ENCODE data around the gene SPDYA. TPM values are rescaled to one million over a fixed set of nuclear protein-coding genes. Genes with fewer than 3 reads are reported as not detected.
"Not testable (repeated sequence)": the region's sequence is repeated elsewhere in the genome, so short reads cannot be mapped to it uniquely, and the experiment has no call there.

Gene SPDYA
- 1 to 10 TPM; 2.6 to 5.7 (median 4.0) TPM for polyA plus RNA-seq (ENCODE audit: insufficient read depth in 1 of 5, insufficient read length in 5 of 5, low replicate concordance in 1 of 5)
- long read RNA-seq, donor 1, result 0 reads
- long read RNA-seq, donor 2, result 0 reads
- long read RNA-seq, donor 3, partial matches to known transcripts, result 56 of 75 reads
- long read RNA-seq, donor 3, other reads (novel, unspliced or antisense), result 19 of 75 reads
- long read RNA-seq, donor 4, partial matches to known transcripts, result 0 of 6 reads
- long read RNA-seq, donor 4, other reads (novel, unspliced or antisense), result 6 of 6 reads
- long read RNA-seq, donor 5, result 0 reads
- long read RNA-seq, donor 6, partial matches to known transcripts, result 14 of 32 reads
- long read RNA-seq, donor 6, other reads (novel, unspliced or antisense), result 18 of 32 reads
- long read RNA-seq, donor 7, result 0 reads
- long read RNA-seq, donor 8, partial matches to known transcripts, result 0 of 5 reads
- long read RNA-seq, donor 8, other reads (novel, unspliced or antisense), result 5 of 5 reads

DNA sequence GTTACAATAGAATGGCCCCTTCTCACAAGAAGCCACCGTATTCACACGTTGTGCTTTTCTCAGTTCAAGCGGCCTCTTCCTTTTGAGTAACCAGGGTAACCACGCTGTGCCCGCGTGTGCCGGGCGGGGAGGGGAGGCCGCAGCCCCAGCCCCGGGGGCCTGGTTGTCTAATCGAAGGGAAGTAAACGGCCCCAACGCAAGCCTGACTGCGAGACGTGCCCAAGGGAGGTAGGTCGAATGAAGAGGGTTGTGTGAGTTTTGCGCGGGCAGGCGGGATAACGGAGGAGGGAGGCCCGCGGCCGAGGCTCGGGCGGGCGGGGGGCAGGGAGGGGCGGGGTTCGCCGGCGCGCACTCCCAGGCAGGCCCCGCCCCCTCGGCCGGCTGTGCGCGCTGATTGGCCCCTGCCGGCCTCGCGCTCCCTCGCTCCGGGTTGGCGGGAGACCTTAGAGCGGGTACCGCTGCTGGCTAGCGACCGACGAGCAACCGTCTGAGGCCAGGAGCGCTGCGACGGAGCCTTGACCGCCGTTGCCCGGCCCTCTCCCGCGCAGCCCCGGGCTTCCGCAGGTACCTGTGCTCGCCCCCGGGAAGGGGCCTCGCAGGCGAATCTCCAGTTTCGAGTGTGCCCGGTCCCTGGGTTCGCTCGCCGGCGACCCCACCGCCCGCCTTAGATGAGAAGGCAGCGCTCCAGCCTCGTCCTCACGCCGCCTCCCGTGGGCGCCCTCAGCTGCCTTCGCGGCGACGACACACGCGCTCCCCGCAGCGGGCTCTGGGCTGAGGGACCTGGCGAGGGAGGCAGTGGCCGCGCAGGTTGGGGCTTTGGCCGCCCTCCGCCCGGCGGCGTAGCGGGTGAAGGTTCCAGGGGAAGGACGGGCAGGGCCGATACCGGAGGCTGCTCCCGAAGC is at the start of gene SPDYA:
TSS of gene SPDYA (plus strand) at position 451 of the 902 bp plus-strand sequence. CDS start 5,181 bp downstream, outside the sequence.
- peak; percentile 23 to 40 for DNase-seq

- no peak for DNase-seq
Measured at GRCh38 chr2:28761420-28761819, 49.2 kb upstream of the SPDYA start.

- no peak for DNase-seq
Measured at GRCh38 chr2:28764909-28765711, 45.5 kb upstream of the SPDYA start.

- DNase-seq, result no peak
Measured at GRCh38 chr2:28766070-28766469, 44.6 kb upstream of the SPDYA start.

DNA sequence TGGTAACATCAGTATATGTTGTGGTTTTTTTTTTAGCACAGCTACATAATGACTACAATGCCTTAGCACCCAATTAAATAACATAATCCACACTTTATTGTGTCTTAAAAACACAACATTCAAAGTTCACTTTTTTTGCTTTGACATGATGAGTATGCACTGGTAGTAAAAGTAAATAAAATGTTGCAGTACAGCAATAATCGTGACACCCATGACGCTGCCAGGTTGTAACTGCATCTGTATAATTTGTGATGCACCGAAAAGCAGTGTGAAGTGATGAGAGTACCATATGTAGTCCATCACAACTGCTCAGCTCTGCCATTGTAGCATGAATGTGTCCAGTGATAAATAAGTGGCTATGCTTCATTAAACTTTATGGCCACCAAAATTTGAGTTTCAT is 43.3 kb upstream of the SPDYA start:
- DNase-seq, result no peak

GRCh38 chr2:28768422-28768821 is 42.2 kb upstream of the SPDYA start:
- no peak for DNase-seq

- no peak for DNase-seq
Measured at GRCh38 chr2:28768952-28769351, 41.7 kb upstream of the SPDYA start.

GRCh38 chr2:28772351-28772750 is 38.3 kb upstream of the SPDYA start:
- no peak for DNase-seq

- no peak for DNase-seq
Measured at GRCh38 chr2:28776471-28776870, 34.2 kb upstream of the SPDYA start.

GRCh38 chr2:28778392-28778791 is 32.2 kb upstream of the SPDYA start:
- no peak for DNase-seq

DNA sequence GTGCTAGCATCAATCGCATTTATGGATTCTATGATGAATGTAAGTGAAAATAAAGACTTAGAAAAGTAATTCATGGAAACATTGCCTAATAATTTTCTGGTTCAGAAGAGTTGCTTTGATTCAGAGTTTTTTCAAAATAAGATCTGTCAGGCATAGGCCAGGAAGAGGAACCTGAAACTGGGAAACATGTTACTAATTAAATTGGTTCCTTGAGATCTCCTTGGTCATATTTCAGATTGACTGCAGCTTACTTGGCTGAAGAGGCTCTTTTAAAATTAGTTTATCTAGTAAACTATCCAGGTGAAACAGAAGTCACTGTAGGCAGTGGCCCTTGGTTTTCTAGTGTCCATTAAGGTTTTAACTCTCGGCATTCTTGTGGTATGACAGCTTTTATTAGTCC is 31.6 kb upstream of the SPDYA start:
- no peak for DNase-seq

DNA sequence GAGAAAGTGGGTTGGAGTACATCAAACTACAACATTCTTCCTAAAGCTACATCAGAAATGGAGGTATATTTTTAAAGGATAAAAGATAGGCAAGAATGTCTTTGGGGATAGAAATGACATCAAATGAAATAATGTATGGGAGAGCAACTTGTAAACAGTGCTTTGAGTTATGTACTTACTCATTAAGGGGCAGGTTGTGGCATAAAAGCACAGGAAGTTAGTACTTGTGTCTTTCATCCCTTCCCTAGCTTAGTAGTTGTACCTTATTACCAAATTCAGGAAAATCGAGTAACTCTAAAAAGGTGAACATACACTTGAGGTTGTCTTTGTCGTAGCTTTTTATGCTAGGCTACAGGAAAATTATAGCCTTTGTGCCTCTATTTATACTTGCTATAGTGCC is 30.1 kb upstream of the SPDYA start:
- DNase-seq, result no peak

DNA sequence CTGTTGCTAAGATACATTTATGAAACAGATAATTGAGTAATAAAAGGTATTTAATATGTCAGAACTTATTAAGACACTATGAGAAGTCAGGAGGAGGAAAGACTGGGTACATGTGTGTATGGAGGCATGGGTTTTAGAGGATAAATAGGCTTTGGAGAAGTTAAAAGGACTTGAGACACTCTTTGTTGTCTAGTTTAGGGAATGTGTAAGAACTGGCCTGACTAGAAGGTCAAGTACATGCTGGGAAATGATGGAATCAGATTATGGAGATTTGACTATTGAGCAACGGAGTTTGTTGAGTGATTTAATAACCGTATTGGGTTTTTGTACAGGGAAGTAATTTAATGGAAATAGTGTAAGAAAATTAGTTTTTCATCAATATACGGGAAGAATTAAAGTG is 28.2 kb upstream of the SPDYA start:
- DNase-seq, result no peak

- not testable (repeated sequence) for DNase-seq
Measured at GRCh38 chr2:28784570-28784969, 26.1 kb upstream of the SPDYA start.

DNA sequence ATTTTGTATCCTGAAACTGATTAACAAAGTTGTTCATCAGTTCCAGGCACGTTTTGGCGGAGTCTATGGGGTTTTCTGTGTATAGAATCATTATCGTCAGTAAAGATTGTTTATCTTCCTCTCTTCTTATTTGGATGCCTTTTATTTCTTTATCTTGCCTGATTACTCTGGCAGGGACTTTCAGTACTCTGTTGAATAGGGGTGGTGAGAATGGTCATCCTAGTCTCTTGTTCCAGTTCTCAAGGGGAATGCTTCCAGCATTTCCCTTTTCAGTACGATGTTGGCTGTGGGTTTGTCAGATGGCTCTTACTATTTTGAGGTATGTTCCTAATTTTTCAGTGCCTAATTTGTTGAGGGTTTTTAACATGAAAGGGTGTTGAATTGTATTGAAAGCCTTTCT is 14.0 kb upstream of the SPDYA start:
- no peak for DNase-seq

GRCh38 chr2:28801726-28802125 is 8.9 kb upstream of the SPDYA start:
- no peak for DNase-seq

GRCh38 chr2:28802975-28803429 is 7.6 kb upstream of the SPDYA start:
- no peak for DNase-seq

- DNase-seq, result no peak
Measured at GRCh38 chr2:28809927-28810326, 707 bp upstream of the SPDYA start.

DNA sequence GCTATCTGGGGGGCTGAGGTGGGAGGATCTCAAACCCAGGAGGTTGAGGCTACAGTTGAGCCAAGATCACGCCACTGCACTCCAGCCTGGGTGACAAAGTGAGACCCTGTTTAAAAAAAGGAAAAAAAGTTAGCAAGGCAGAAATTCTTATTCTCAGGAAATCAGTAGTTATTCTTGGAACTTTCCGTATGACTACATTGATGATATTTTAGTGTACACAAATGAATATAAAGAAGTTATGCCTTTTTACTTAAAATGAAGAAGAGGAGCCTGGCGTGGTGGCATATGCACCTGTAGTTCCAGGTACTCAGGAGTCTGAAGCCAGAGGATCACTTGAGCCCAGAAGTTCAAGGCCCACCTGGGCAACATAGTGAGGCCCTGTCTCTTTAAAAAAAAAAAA is 7.4 kb downstream of the SPDYA start:
- no peak for DNase-seq

DNA sequence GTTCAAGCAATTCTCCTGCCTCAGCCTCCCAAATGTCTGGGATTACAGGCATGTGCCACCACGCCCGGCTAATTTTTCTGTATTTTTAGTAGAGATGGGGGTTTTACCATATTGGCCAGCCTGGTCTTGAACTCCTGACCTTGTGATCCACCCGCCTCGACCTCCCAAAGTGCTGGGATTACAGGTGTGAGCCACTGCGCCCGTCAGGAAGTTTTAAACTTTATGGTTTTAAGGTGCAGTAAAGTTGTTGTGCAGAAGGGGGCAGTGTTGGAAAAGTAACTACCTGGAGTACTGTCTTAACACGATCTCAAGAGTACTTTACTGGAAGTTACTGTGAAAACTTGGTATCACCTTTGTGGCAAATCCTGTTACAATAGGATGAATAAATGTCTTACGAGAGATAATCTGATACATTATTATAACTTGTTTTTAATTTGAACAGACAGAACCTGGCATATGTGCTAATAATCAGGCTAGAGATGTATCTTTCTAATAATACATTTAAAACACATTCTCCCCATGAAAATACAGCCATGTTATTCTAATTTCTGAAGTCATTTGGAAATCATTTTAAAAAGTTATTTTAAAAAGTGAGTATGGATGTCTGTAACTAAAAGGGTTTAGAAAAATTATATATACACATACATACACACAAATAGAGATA is 10.8 kb downstream of the SPDYA start:
- peak; percentile 33 to 51 for DNase-seq

DNA sequence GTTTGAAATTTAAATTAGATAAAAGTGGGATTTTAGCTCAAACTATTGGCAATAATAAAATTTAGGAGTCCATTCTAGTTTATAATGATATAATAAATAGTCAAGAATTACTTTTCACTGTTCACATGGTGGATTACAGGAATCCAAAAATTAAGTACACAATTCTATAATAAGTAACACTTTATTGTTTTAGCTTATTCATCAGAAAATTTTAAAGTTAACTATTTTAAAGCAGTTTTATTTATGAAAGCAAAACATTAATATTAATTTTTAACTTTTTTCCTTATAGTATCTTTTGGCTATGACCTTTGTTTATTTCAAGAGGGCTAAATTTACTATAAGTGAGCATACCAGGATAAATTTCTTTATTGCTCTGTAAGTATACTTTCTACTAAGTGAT is 11.4 kb downstream of the SPDYA start:
- DNase-seq, result no peak
